Activated CD4-positive, alpha-beta memory T cell treated with anti-CD3 and anti-CD28 coated beads for 36 hours (primary cell): ENCODE results near the gene FAM200A. TPM values are rescaled to one million over a fixed set of nuclear protein-coding genes. Genes with fewer than 3 reads are reported as not detected.
"Not testable (repeated sequence)": the region's sequence is repeated elsewhere in the genome, so short reads cannot be mapped to it uniquely, and the experiment has no call there.

Source experiments
- CTCF ChIA-PET: fragments of 350-600 bp; sonication (Branson Sonifier 250); formaldehyde crosslinking; loops from one replicate; lab custom pipeline; 2021; ENCODE audit warnings: antibody characterized with exemption, inconsistent platforms; lab: Charles Lee
- POLR2A ChIA-PET: fragments of 350-600 bp; sonication (Branson Sonifier 250); formaldehyde crosslinking; loops from one replicate; lab custom pipeline; 2021; ENCODE audit warnings: antibody characterized with exemption; lab: Charles Lee
- DNase-seq: peaks from one replicate; pipeline ENCODE4 v3.0.0-alpha.2; 2020
- H3K27ac Mint-ChIP-seq: one replicate; pipeline ENCODE4 v1.8.0; 2021; ENCODE audit warnings: mixed read lengths
- H3K27me3 Mint-ChIP-seq: one replicate; pipeline ENCODE4 v1.8.0; 2021; ENCODE audit warnings: mixed read lengths
- H3K36me3 Mint-ChIP-seq: one replicate; pipeline ENCODE4 v1.8.0; 2021; ENCODE audit warnings: mixed read lengths
- H3K4me1 Mint-ChIP-seq: one replicate; pipeline ENCODE4 v1.8.0; 2021; ENCODE audit warnings: low read depth, mixed read lengths
- H3K4me3 Mint-ChIP-seq: one replicate; pipeline ENCODE4 v1.8.0; 2021; ENCODE audit warnings: mild to moderate bottlenecking, mixed read lengths
- H3K9me3 Mint-ChIP-seq: one replicate; pipeline ENCODE4 v1.8.0; 2021; ENCODE audit warnings: mixed read lengths
- intact Hi-C: fragments of 100-400 bp; cut with micrococcal nuclease; formaldehyde crosslinking; loops from one replicate; pipeline ENCODE4 v1.15.1; 2023
- total RNA-seq, 2 experiments: library from RNA; stranded (reverse); gene quantifications; one replicate each; pipeline ENCODE4 v1.2.3, GENCODE V29; 2021

FAM200A gene
- total RNA-seq, result 1 to 10 TPM; 4.0 to 4.8 TPM

- peaks cover 29% of the 10 kb centered on the region for H3K36me3 Mint-ChIP-seq
- H3K9me3 Mint-ChIP-seq, result peaks cover 3% of the 10 kb centered on the region
- H3K27me3 Mint-ChIP-seq, result no peaks in the 10 kb centered on the region
- peak within 1 kb of the TSS; percentile 91 for H3K4me3 Mint-ChIP-seq
- intact Hi-C loops, result loop anchor here (1.0 to 10.0 kb wide), 2 partner anchors 52 to 147 kb away; partner anchors contain the start of genes BUD31, PDAP1 and ZNF394
- DNase-seq, result peak; percentile 89
- ChIA-PET POLR2A (interaction anchor here (0.9 to 1.7 kb wide), 3 partner anchors 12 to 64 kb away, joined by 3 to 8 read pairs (median 7); partner anchors contain the start of genes ZNF394 and ZSCAN25), CTCF (interaction anchor here (0.8 kb wide), 1 partner anchor 27 kb away, joined by 4 read pairs; no protein-coding TSS in a partner anchor)
- H3K4me1 Mint-ChIP-seq, result peaks cover 26% of the 10 kb centered on the region
- peak within 1 kb of the TSS; percentile 71 for H3K27ac Mint-ChIP-seq
Observed at GRCh38 chr7:99551767-99552463, at the start of gene FAM200A. TSS of gene FAM200A (minus strand) at chr7:99552114. CDS start at chr7:99548407, 3,707 bp downstream.

- Mint-ChIP-seq H3K27me3 (no peaks in the 10 kb centered on the region), H3K27ac (no peak overlapping the region), H3K4me3 (no peak overlapping the region), H3K36me3 (no peaks in the 10 kb centered on the region), H3K4me1 (no peaks in the 10 kb centered on the region), H3K9me3 (no peaks in the 10 kb centered on the region)
- ChIA-PET CTCF (interaction anchor here (0.6 kb wide), 1 partner anchor 1174 kb away, joined by 3 read pairs; no protein-coding TSS in a partner anchor), POLR2A (no interaction called here)
- intact Hi-C loops, result no loop called here
- no peak for DNase-seq
Observed at GRCh38 chr7:99599836-99600235, 47.9 kb upstream of the FAM200A start.

- DNase-seq, result peak; percentile 54
- Mint-ChIP-seq H3K36me3 (no peaks in the 10 kb centered on the region), H3K27me3 (no peaks in the 10 kb centered on the region), H3K4me1 (no peaks in the 10 kb centered on the region), H3K27ac (no peak within 1 kb of the TSS), H3K9me3 (no peaks in the 10 kb centered on the region), H3K4me3 (no peak within 1 kb of the TSS)
- CTCF ChIA-PET, result interaction anchor here (0.6 kb wide), 1 partner anchor 17 kb away, joined by 3 read pairs; no protein-coding TSS in a partner anchor
- intact Hi-C loops, result no loop called here
- POLR2A ChIA-PET, result interaction anchor here (0.7 to 1.3 kb wide), 2 partner anchors 18 to 34 kb away, joined by 3 to 5 read pairs; no protein-coding TSS in a partner anchor
Observed at GRCh38 chr7:99597762-99598501, 46.0 kb upstream of the FAM200A start, which contains the start of gene TMEM225B. TSS of gene TMEM225B (plus strand) at chr7:99598267. CDS start at chr7:99604389, 6,122 bp downstream.

- Mint-ChIP-seq H3K9me3 (no peaks in the 10 kb centered on the region), H3K4me3 (no peak overlapping the region)
Observed at GRCh38 chr7:99596408-99596955, 44.6 kb upstream of the FAM200A start.

DNA sequence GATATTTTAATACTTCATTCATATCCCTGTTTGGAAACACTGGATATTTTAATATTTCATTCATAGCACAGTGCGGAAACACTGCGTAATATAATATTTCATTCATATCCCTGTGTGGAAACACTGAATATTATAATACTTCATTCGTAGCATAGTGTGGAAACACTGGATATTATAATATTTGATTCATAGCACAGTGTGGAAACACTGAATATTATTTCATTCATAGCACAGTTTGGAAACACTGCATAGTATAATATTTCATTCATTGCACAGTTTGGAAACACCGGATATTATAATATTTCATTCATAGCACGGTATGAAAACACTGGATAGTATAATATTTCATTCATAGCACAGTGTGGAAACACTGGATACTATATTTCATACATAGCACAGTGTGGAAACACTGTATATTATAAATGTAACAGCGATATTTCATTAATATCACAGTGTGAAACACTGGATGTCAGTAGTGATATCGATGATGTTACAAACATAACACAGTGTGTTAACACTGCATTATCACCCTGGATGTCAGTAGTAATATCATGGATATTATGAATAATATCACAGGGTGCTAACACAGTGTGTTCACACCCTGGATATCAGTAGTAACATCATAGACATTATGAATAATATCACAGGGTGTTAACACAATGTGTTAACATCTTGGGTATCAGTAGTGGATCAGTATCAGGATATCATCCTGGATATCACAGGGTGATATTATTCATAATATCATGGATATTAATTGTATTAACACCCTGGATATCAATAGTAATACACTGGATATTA is 43.2 kb upstream of the FAM200A start:
- H3K4me3 Mint-ChIP-seq, result no peak overlapping the region
- POLR2A ChIA-PET, result no interaction called here

More at GRCh38 chr7:99596408-99596955, 44.6 kb upstream of the FAM200A start:
- ChIA-PET POLR2A (no interaction called here), CTCF (no interaction called here)
- Mint-ChIP-seq H3K27me3 (no peaks in the 10 kb centered on the region), H3K27ac (no peak overlapping the region), H3K4me1 (no peaks in the 10 kb centered on the region), H3K36me3 (no peaks in the 10 kb centered on the region)
- intact Hi-C loops, result no loop called here
- DNase-seq, result no peak

DNA sequence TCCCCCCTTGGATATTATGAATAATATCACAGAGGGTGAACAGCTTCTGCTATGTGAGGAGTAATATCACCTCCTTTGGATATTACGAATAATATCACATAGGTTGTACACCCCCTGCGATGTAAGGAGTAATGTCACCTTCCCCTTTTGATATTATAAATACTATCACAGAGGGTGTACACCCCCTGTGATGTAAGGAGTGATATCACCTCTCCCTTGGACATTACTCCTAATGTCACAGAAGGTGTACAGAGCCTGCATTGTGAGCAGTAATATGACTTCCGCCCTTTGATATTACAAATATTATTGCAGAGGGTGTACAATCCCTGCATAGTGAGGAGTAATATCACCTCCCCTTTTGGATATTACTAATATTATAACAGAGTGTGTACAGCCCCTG is 37.0 kb upstream of the FAM200A start:
- ChIA-PET CTCF (no interaction called here), POLR2A (no interaction called here)
- no peak overlapping the region for H3K27ac Mint-ChIP-seq
- no peaks in the 10 kb centered on the region for H3K36me3 Mint-ChIP-seq
- no peaks in the 10 kb centered on the region for H3K27me3 Mint-ChIP-seq
- no peak for DNase-seq
- H3K4me3 Mint-ChIP-seq, result no peak overlapping the region
- H3K4me1 Mint-ChIP-seq, result no peaks in the 10 kb centered on the region
- intact Hi-C loops, result no loop called here
- no peaks in the 10 kb centered on the region for H3K9me3 Mint-ChIP-seq

More for the DNA sequence above, 43.2 kb upstream of the FAM200A start:
- Mint-ChIP-seq H3K9me3 (no peaks in the 10 kb centered on the region), H3K27ac (no peak overlapping the region), H3K36me3 (no peaks in the 10 kb centered on the region), H3K4me1 (no peaks in the 10 kb centered on the region), H3K27me3 (no peaks in the 10 kb centered on the region)
- intact Hi-C loops, result no loop called here
- DNase-seq, result no peak
- CTCF ChIA-PET, result no interaction called here

DNA sequence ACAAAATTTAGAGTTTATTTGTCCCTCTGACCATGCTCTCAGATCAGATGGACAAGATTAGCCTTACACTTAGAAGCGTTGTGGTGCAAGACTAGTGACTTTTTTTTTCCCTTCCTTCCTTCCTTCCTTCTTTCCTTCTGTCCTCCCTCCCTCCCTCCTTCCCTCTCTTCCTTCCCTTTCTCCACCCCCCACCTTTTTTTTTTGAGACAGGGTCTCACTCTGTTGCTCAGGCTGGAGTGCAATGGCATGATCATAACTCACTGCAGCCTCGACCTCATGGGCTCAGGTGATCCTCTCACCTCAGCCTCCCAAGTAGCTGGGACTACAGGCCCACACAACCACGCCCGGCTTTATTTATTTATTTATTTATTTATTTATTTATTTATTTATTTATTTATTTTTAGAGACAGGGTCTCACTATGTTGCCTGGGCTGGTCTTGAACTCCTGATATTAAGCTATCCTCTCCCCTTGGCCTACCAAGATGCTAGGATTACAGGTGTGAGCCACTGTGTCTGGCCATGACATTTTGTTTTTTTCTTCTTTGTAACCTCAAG is 28.9 kb upstream of the FAM200A start:
- POLR2A ChIA-PET, result interaction anchor here (1.4 kb wide), 1 partner anchor 36 kb away, joined by 4 read pairs; the partner anchor contains the start of gene ZSCAN25

DNA sequence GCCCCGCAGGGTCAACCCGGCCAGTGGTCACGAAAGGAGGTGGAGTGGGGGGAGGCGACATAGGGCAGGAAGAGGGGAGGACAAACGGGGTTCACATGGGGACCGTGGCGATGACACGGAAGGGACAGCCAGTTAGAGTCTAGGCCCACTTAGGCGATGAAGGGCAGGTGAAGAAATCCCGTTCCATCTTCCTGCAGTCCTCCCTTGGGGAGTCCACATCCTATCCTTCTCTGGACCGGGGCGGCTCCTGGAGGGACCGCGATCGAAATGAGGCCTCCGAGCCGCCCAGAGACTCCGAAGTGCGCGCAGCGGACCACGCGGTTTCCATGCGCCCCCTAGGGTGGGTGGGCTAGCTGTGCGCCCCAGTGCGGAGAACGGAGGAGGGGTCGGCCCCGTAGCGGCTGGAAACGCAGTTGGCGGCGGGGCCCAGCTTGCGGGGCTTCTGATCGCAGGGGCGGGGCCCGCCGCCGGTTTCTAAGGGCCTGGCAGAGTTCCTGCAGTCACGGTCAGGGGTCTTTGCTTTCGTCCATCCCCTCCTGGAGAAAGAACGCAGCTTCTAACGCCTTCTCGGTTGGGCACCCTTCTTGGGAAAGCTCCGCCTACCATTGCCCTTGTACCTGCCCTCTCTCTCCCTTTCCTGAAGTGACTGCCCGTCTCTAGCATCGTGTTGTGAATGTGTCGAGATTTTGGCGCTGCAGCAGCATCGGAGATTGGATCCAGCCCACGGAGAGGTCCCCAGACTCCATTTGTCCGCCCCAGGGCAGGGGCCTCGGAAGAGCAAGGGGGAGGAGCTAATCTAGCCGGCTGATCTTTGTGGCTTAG is 28.3 kb upstream of the FAM200A start:
- CTCF ChIA-PET, result interaction anchor here (0.7 to 1.1 kb wide), 3 partner anchors 18 to 55 kb away, joined by 3 read pairs; partner anchors contain the start of gene TMEM225B
- H3K9me3 Mint-ChIP-seq, result no peaks in the 10 kb centered on the region
- H3K4me1 Mint-ChIP-seq, result peaks cover 12% of the 10 kb centered on the region
- no peak overlapping the region for H3K27ac Mint-ChIP-seq
- no peaks in the 10 kb centered on the region for H3K36me3 Mint-ChIP-seq
- peak; percentile 64 for DNase-seq
- intact Hi-C loops, result no loop called here
- no peaks in the 10 kb centered on the region for H3K27me3 Mint-ChIP-seq
- peak overlapping the region; percentile 78 for H3K4me3 Mint-ChIP-seq
- POLR2A ChIA-PET, result interaction anchor here (1.4 kb wide), 1 partner anchor 36 kb away, joined by 4 read pairs; the partner anchor contains the start of gene ZSCAN25

More for the DNA sequence above, 28.9 kb upstream of the FAM200A start:
- H3K27ac Mint-ChIP-seq, H3K9me3 Mint-ChIP-seq, intact Hi-C loops, DNase-seq, H3K36me3 Mint-ChIP-seq, H3K27me3 Mint-ChIP-seq: not testable (repeated sequence)
- Mint-ChIP-seq H3K4me3 (peak overlapping the region; percentile 78), H3K4me1 (peaks cover 12% of the 10 kb centered on the region)
- CTCF ChIA-PET, result interaction anchor here (0.7 to 1.1 kb wide), 3 partner anchors 17 to 55 kb away, joined by 3 read pairs; partner anchors contain the start of gene TMEM225B

DNA sequence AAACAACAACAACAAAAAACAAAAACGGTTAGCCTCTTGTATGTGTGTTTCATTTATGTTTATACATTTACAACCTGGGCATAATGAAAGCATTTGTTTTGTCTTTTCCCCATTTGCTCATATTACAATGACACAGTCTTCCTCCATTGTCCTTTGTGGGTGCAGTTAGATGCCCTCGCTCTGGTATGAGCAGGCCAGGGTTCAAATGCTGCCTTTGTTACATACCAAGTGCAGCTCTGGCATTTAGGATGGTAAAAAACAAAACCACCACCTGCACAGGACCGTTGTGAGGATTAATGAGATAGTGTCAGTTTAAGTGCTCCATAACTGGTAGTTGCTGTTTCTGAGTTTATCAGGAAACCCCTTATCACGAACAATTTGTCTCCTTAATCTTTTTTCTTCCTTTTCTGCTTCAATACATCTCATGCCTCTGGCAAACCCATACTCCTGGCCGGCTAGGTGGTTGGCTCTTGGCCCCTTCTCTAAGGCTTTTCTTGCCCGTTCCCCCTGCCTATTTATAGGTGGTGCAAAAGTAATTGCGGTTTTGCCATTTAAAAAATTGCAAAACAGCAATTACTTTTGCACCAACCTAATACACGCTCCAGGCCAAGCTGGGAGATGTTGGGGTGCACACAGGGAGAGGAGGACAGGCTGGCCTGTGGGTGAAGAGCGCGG is 27.5 kb upstream of the FAM200A start:
- CTCF ChIA-PET, result no interaction called here
- Mint-ChIP-seq H3K27me3 (no peaks in the 10 kb centered on the region), H3K4me3 (peak overlapping the region; percentile 78), H3K9me3 (no peaks in the 10 kb centered on the region), H3K4me1 (peaks cover 12% of the 10 kb centered on the region), H3K27ac (no peak overlapping the region), H3K36me3 (no peaks in the 10 kb centered on the region)
- intact Hi-C loops, result no loop called here
- DNase-seq, result no peak
- POLR2A ChIA-PET, result interaction anchor here (1.4 kb wide), 1 partner anchor 37 kb away, joined by 4 read pairs; the partner anchor contains the start of gene ZSCAN25

- H3K36me3 Mint-ChIP-seq, result peaks cover 21% of the 10 kb centered on the region
- ChIA-PET POLR2A (no interaction called here), CTCF (no interaction called here)
- H3K4me3 Mint-ChIP-seq, result no peak overlapping the region
- peaks cover 11% of the 10 kb centered on the region for H3K4me1 Mint-ChIP-seq
- H3K27ac Mint-ChIP-seq, result no peak overlapping the region
- intact Hi-C loops, result no loop called here
- H3K27me3 Mint-ChIP-seq, result no peaks in the 10 kb centered on the region
- H3K9me3 Mint-ChIP-seq, result no peaks in the 10 kb centered on the region
- no peak for DNase-seq
Observed at GRCh38 chr7:99576251-99576650, 24.3 kb upstream of the FAM200A start.
